GM06990 (cell line): ENCODE data around the gene ALDOC.
A peak's percentile ranks its signal among the peaks of the same experiment; 100 is the strongest.

Source experiments
- DNase-seq: peaks from one replicate; pipeline ENCODE4 v3.0.0-alpha.2; 2011; ENCODE audit not compliant: insufficient read length; ENCODE audit errors: extremely low read depth
- H3K27me3 ChIP-seq: replicated peaks from 2 replicates; pipeline ENCODE4 v1.6.0; 2011; ENCODE audit warnings: low read length; ENCODE audit not compliant: control insufficient read depth, insufficient read depth
- H3K36me3 ChIP-seq: 2 replicates; pipeline ENCODE4 v1.5.1; 2011; ENCODE audit warnings: low read length; ENCODE audit not compliant: control insufficient read depth, insufficient read depth
- H3K4me3 ChIP-seq: replicated peaks from 2 replicates; pipeline ENCODE4 v1.5.1; 2011; ENCODE audit warnings: low read depth, mild to moderate bottlenecking, control low read depth, low read length
- CTCF ChIP-seq: IDR thresholded peaks from 2 replicates; pipeline ENCODE4 v1.5.1; 2011; ENCODE audit warnings: low read length, control low read depth, mild to moderate bottlenecking, inconsistent platforms; ENCODE audit not compliant: insufficient read depth, poor library complexity, severe bottlenecking

The ALDOC gene

DNA sequence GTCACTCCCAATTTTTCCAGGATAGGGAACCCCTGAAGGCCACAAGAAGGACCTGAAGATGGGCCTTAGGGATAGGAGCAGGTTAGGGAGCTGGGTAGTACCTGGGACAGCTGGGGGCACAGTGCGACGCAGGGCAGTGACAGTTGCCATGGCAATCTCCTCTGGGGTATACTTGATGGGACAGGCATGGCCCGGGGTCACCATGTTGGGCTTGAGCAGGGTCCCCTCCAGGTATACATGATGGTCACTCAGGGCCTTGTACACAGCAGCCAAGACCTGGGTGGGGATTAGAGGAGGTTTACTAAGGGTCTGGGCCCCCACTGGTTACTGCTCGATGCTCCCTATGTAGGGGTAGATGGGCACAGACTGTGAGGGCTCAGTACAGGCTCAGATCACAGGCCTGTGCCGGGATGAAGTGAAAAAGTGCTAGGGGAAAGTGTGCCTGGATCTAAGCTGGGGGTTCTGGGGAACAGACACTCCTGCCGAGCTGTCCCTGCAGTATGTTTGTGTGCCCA lies 2.7 kb downstream of the ALDOC start:
- peaks cover 16% of the 10 kb centered on the region for H3K36me3 ChIP-seq

GRCh38 chr17:28573521-28573920 lies 3.2 kb downstream of the ALDOC start:
- DNase-seq = no peak
- no peaks in the 10 kb centered on the region for H3K27me3 ChIP-seq
- no peak for TF ChIP-seq CTCF
- H3K36me3 ChIP-seq = peaks cover 11% of the 10 kb centered on the region
- H3K4me3 ChIP-seq = no peak overlapping the region

More for the DNA sequence above, 2.7 kb downstream of the ALDOC start:
- no peak for DNase-seq
- no peak for TF ChIP-seq CTCF
- Histone ChIP-seq H3K4me3 (no peak overlapping the region), H3K27me3 (no peaks in the 10 kb centered on the region)

GRCh38 chr17:28573040-28573380 lies 3.7 kb downstream of the ALDOC start:
- no peak for DNase-seq
- no peaks in the 10 kb centered on the region for H3K27me3 ChIP-seq
- H3K36me3 ChIP-seq = peaks cover 7% of the 10 kb centered on the region
- no peak for TF ChIP-seq CTCF
- no peak overlapping the region for H3K4me3 ChIP-seq

DNA sequence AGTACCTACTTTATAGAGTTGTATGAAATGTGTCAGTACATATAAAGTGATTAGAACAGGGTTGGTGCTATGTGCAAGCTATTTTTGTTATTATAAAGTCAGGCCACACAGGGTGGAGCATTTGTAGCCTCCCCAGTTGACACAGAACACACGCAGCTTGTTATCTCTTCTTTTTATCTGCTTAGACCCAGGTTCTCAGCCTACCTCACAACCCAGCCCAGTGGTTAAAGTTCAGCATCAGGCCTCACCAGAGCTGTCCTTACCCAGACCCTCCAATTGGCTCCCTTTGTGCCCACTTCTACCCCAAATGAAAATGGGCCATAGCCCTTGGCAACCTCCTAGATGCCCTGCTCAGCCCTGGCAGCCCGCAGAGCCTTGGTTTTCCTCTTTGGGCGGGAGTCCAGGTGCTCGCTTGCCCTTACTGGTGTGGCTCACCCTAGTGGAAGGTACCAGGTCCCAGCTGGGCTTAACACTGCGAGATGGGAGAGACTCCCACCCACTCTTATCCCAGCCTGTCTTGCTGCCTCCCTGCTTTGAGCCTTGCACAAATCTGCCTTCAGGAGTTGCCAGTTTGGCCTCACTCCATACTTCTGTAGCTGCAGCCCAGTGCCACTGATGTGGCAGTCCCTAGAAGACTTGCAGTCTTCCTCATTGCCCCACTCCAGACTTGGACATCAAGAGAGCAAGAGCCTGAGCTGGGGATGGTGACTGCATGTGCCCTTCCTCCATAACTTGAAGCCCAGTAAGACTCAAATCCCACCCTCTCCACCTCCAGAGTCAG lies 4.2 kb downstream of the ALDOC start:
- DNase-seq = no peak
- Histone ChIP-seq H3K27me3 (no peaks in the 10 kb centered on the region), H3K36me3 (peaks cover 7% of the 10 kb centered on the region), H3K4me3 (peak overlapping the region; percentile 96)
- no peak for TF ChIP-seq CTCF

GRCh38 chr17:28571361-28572122 lies 5.2 kb downstream of the ALDOC start, which contains the start of gene PIGS:
PIGS (minus strand) TSS chr17:28571524; CDS start chr17:28571496, 28 bp downstream.
- peak; percentile 95 for DNase-seq
- TF ChIP-seq CTCF = no peak

More at GRCh38 chr17:28571361-28572122, 5.2 kb downstream of the ALDOC start, which contains the start of gene PIGS:
- Histone ChIP-seq H3K4me3 (peak within 1 kb of the TSS; percentile 96), H3K36me3 (peaks cover 7% of the 10 kb centered on the region), H3K27me3 (no peaks in the 10 kb centered on the region)
